GM18873 (cell line): ENCODE data around the gene CCSER2.
"Not testable (repeated sequence)": the region's sequence is repeated elsewhere in the genome, so short reads cannot be mapped to it uniquely, and the experiment has no call there.

Experiments used
- ATAC-seq: cut with Tn5 transposase; IDR thresholded peaks from one replicate; pipeline ENCODE4 v1.9.1; 2021; ENCODE audit warnings: mild to moderate bottlenecking, moderate library complexity, moderate number of reproducible peaks; ENCODE audit not compliant: unreplicated experiment, low FRiP score

Gene CCSER2

GRCh38 chr10:84312816-84313215, 15.6 kb upstream of the CCSER2 start:
- no peak for ATAC-seq

DNA sequence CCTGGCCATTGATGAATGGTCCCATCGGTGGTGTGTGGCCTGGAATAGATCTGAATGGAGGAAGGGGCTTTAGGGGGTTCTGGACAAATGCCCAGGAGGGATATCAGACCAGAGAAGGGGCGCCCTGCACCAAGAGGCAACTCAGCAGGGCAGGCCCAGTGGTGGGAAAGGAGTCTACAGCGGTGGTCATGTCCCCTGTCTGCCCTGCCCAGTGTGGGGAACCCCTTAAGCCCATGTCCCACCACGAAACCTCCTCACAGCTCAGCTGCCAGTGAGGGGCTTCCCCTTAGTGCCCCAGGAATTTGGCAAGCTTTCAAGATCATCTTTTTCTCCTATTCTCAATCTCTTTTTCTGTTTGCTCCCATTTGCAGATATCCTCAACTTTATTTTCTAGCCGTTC, 14.1 kb upstream of the CCSER2 start:
- ATAC-seq = no peak

GRCh38 chr10:84317174-84317573, 11.2 kb upstream of the CCSER2 start:
- peak; percentile 71 for ATAC-seq

DNA sequence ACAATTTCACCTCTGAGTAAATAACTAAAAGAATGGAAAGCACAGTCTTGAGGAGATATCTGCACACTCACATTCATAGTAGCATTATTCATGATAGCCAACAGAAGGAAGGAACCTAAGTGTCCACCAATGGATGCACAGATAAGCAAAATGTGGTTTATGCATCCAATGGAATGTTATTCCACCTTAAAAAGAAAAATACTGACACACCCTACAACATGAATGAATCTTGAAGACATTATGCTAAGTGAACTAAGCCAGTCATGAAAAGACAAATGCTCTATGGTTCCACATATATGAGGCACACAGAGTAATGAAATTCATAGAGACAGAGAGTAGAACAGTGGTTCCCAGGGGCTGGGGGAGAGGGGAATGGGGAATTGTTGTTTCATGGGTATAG, 6.5 kb upstream of the CCSER2 start:
- ATAC-seq = no peak

- not testable (repeated sequence) for ATAC-seq
Observed at GRCh38 chr10:84323566-84323965, 4.8 kb upstream of the CCSER2 start.

- ATAC-seq = not testable (repeated sequence)
Observed at GRCh38 chr10:84326995-84327394, 1.4 kb upstream of the CCSER2 start.

GRCh38 chr10:84329196-84329611, 815 bp downstream of the CCSER2 start:
- ATAC-seq = peak; percentile 24

DNA sequence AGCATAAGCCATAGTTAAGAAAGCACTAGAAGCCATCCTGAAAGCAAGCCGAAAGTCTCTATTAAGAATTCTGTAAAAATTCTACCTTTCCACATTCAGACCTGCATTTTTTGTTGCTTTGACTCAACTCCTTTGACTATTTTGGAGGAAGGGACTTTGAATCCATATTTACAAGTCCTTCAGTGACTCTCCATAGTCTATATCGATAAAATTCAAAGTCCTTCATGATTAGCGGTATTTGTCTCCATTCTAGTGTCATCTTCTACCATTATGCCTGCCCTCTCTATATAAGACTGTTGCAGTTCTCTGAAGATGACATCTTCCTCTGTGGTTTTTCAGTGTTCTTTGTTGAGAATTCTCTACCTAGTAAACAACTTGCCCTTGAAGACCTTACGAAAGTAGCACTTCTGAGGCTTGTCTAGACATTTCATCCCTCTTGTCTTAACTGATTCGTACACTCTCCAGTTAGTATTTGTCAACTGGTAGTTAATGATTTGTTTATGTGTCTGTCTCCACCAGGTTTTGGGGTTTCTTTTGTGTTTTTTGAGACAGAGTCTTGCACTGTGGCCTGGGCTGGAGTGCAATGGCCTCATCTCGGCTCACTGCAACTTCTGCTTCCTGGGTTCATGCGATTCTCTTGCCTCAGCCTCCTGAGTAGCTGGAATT, 1.7 kb downstream of the CCSER2 start:
- ATAC-seq = peak; percentile 73

GRCh38 chr10:84331091-84331490, 2.7 kb downstream of the CCSER2 start:
- no peak for ATAC-seq

DNA sequence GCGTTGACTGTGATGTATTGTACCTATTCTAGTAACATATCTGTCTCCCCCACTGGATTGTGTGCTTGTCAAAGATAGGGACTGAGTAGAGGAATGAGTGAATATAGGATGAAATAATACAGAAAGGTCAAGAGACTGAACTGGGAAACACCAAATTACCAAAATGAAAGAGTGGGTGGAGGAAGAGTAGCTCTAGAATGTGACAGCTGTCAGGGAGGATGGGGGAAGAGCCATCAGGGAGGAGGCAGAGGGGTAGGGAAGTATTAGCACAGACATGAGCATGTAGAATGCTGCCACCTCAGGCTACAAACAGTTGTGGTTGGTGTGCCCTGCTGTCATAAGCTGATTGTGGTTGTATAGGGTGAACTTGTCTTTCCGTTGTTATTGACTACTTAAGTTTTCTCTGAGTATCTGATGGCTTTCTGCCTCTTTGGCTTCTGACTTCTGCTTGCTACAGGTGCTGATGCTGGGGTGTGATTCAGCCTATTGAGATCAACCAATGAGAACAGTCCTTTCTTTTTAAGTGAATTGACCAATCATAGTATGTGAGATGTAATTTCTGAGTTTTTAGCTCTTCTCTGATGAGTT, 5.6 kb downstream of the CCSER2 start:
- peak; percentile 22 for ATAC-seq

DNA sequence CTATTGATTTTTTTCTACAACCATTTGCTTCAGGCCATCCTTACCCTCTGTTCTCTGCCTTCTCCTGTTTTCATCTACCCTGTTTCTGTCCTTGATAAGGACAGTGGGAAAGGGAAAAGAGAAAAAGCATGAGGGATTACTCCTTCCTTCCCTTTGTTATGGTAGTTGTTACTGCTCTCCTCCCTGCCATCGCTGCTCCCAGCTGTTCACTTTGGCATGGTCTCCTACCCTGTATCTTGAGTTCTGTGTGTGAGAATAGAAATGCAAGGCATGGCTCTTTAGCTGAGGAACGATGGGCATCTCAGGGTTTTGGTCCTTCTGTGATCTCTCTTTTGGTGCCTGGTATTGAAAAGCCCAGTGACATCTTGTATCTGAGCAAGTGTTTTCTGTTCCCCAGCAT, 6.4 kb downstream of the CCSER2 start:
- no peak for ATAC-seq

- ATAC-seq = no peak
Observed at GRCh38 chr10:84335516-84335915, 7.1 kb downstream of the CCSER2 start.

GRCh38 chr10:84336406-84337090, 8.2 kb downstream of the CCSER2 start:
- no peak for ATAC-seq

DNA sequence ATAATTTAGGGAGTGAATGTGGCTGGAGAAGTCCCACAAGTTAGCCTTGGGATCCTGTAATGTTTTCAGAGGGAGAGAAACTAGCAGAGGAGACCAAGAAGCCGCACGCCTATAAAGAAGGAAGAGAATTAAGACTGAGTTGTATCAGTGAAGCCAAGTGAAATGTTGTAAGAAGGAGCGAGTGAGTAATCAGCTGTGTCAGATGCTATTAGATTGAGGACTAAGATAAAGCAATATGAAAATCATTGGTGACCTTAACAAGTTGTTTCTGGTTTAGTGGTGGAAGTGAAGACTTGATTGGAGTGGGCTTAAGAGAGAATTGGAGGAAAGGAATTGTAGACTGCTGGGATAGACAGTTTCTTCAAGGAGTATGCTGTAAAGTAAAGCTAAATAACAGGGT, 8.8 kb downstream of the CCSER2 start:
- ATAC-seq = no peak

DNA sequence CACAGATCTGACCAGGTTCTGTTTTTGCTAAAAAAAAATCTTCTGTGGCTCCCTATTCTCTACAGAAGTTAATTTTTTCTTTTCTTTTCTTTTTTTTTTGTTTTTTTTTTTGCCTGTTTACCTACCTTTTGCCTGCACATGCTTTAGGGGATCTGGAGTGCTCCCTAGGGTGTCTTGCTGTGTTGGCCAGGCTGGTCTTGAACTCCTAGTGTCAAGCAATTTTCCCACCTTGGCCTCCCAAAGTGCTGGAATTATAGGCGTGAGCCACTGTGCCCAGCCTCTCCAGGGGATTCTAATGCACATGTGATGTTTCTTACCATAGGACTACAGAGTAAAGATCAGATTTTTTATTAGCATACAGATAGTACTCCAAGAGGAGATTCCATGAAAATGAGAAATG, 10.6 kb downstream of the CCSER2 start:
- ATAC-seq = no peak

GRCh38 chr10:84340187-84340586, 11.8 kb downstream of the CCSER2 start:
- no peak for ATAC-seq

GRCh38 chr10:84340632-84341537, 12.5 kb downstream of the CCSER2 start:
- no peak for ATAC-seq

DNA sequence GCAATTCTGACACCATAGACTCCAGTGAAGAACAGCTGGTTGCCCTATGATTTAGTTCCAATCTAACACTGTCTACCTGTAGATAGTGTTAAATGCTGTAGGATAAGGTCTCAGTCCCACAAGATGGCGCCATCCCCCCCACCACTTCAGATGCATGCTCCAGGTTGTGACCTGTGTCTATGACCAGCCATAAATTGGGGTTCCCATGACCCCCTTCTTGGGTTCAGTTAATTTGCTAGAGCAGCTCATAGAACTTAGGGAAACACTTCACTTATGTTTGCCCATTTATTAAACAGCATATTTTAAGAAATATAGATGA, 13.1 kb downstream of the CCSER2 start:
- no peak for ATAC-seq

DNA sequence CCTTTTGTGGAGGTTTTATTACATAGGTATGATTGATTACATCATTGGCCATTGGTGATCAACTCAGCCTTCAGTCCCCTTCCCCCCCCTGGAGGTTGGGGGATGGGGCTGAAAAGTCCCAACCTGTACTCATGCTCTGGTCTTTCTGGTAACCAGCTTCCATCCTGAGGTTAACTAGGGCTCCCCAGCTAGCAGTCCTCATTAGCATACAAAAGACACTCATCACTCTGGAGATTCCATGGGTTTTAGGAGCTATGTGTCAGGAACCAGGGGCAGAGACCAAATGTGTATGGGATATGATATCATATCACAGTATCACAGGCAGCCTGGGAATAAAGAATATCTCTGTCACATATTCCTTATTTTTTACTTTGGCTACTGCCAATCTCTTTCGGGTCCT, 13.6 kb downstream of the CCSER2 start:
- no peak for ATAC-seq

- ATAC-seq = no peak
Observed at GRCh38 chr10:84342584-84342983, 14.2 kb downstream of the CCSER2 start.

DNA sequence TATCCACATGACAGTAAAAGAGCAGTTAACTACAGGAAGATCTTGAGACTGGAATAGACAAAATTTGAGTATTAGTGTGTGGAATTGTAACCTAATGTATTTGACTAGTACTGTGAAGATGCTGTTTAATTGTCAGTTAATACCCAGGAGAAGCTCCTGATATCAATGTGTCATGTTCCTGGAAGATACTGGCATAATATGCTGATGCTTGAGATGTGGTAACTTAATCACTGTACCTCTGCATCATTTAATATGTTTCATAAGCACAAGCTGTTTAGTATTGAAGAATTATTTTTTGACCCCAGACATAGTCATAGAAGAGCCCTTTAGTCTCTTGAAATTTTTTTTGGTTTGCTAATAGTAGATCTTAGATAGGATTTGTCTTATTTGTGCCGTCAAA, 15.4 kb downstream of the CCSER2 start:
- no peak for ATAC-seq
